Trophoblast cell (in vitro differentiated cells and primary cell): Measurements from ENCODE around the gene PCDHB5.
"Not testable (repeated sequence)": the region's sequence is repeated elsewhere in the genome, so short reads cannot be mapped to it uniquely, and the experiment has no call there.

Experiments
- DNase-seq, 2 donors: peaks; one replicate each; pipeline ENCODE4 v3.0.0-alpha.2; 2016
- H2AFZ ChIP-seq: 2 replicates; pipeline ENCODE4 v1.6.1; 2013; ENCODE audit warnings: low read length, moderate library complexity, mild to moderate bottlenecking; ENCODE audit not compliant: insufficient read depth, poor library complexity
- H2AK5ac ChIP-seq: 2 replicates; pipeline ENCODE4 v1.6.1; 2013; ENCODE audit warnings: mild to moderate bottlenecking, low read length
- H2BK120ac ChIP-seq: 2 replicates; pipeline ENCODE4 v1.6.1; 2013; ENCODE audit warnings: low read length, mild to moderate bottlenecking, moderate library complexity; ENCODE audit not compliant: insufficient read depth, poor library complexity
- H2BK12ac ChIP-seq: 2 replicates; pipeline ENCODE4 v1.6.1; 2013; ENCODE audit warnings: mild to moderate bottlenecking, low read length, moderate library complexity
- H2BK5ac ChIP-seq: 2 replicates; pipeline ENCODE4 v1.6.1; 2013; ENCODE audit warnings: low read length, low read depth, moderate library complexity, mild to moderate bottlenecking; ENCODE audit not compliant: poor library complexity
- H3K14ac ChIP-seq: 2 replicates; pipeline ENCODE4 v1.6.1; 2013; ENCODE audit warnings: mild to moderate bottlenecking, low read length
- H3K18ac ChIP-seq: 2 replicates; pipeline ENCODE4 v1.6.1; 2013; ENCODE audit warnings: mild to moderate bottlenecking, low read length
- H3K23ac ChIP-seq: 2 replicates; pipeline ENCODE4 v1.6.1; 2013; ENCODE audit warnings: low read length
- H3K27ac ChIP-seq: 2 replicates; pipeline ENCODE4 v1.5.1; 2013; ENCODE audit warnings: low read depth, mild to moderate bottlenecking, inconsistent platforms, low read length, moderate library complexity
- H3K27me3 ChIP-seq: 2 replicates; pipeline ENCODE4 v1.6.1; 2013; ENCODE audit warnings: inconsistent platforms, mild to moderate bottlenecking, low read length, moderate library complexity; ENCODE audit not compliant: insufficient read depth
- H3K36me3 ChIP-seq, 2 experiments: 1 replicate in 1 of 2; 2 replicates in 1 of 2; pipeline ENCODE4 v1.6.1; 2013; ENCODE audit warnings: low read length in 2 of 2, mild to moderate bottlenecking in 2 of 2, moderate library complexity in 1 of 2; ENCODE audit not compliant: insufficient read depth in 2 of 2, control insufficient read depth in 1 of 2
- H3K4ac ChIP-seq: 2 replicates; pipeline ENCODE4 v1.6.1; 2013; ENCODE audit warnings: low read depth, mild to moderate bottlenecking, low read length, moderate library complexity
- H3K4me1 ChIP-seq, 2 experiments: 1 replicate in 1 of 2; 2 replicates in 1 of 2; pipeline ENCODE4 v1.6.1; 2013; ENCODE audit warnings: low read length in 2 of 2, mild to moderate bottlenecking in 2 of 2, moderate library complexity in 1 of 2; ENCODE audit not compliant: insufficient read depth in 2 of 2, control insufficient read depth in 1 of 2
- H3K4me2 ChIP-seq: 2 replicates; pipeline ENCODE4 v1.6.1; 2013; ENCODE audit warnings: inconsistent platforms, mild to moderate bottlenecking, low read length, moderate library complexity
- H3K4me3 ChIP-seq: 2 replicates; pipeline ENCODE4 v1.5.1; 2013; ENCODE audit warnings: mild to moderate bottlenecking, low read depth, low read length, inconsistent platforms
- H3K79me1 ChIP-seq: one replicate; pipeline ENCODE4 v1.6.1; 2013; ENCODE audit warnings: low read length
- H3K79me2 ChIP-seq: 2 replicates; pipeline ENCODE4 v1.6.1; 2013; ENCODE audit warnings: low read length, mild to moderate bottlenecking; ENCODE audit not compliant: control insufficient read depth, insufficient read depth, poor library complexity
- H3K9ac ChIP-seq: 2 replicates; pipeline ENCODE4 v1.6.1; 2013; ENCODE audit warnings: mild to moderate bottlenecking, low read length
- H3K9me3 ChIP-seq: 2 replicates; pipeline ENCODE4 v1.6.1; 2013; ENCODE audit warnings: low read depth, mild to moderate bottlenecking, control low read depth, inconsistent platforms, low read length; ENCODE audit not compliant: insufficient read depth
- H4K12ac ChIP-seq: 2 replicates; pipeline ENCODE4 v1.6.1; 2013; ENCODE audit warnings: low read depth, mild to moderate bottlenecking, low read length, moderate library complexity
- H4K8ac ChIP-seq: 2 replicates; pipeline ENCODE4 v1.6.1; 2013; ENCODE audit warnings: low read depth, mild to moderate bottlenecking, low read length, moderate library complexity
- H4K91ac ChIP-seq: one replicate; pipeline ENCODE4 v1.6.1; 2013; ENCODE audit warnings: low read depth, mild to moderate bottlenecking, low read length, moderate library complexity
- WGBS: extraction: QIAGEN DNeasy Blood & Tissue Kit; methylation state at CpG from one replicate; pipeline ENCODE4 v1.1.7; 2013; ENCODE audit warnings: missing lambda C conversion rate; ENCODE audit not compliant: insufficient read length, insufficient coverage; ENCODE audit errors: extremely low coverage; 5-methylcytosine and 5-hydroxymethylcytosine counted together

Gene PCDHB5

DNA sequence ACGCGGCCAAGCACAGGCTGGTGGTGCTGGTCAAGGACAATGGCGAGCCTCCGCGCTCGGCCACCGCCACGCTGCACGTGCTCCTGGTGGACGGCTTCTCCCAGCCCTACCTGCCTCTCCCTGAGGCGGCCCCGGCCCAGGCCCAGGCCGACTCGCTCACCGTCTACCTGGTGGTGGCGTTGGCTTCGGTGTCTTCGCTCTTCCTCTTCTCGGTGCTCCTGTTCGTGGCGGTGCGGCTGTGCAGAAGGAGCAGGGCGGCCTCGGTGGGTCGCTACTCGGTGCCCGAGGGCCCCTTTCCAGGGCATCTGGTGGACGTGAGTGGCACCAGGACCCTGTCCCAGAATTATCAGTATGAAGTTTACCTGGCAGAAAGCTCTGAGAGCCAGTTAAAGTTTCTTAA, 22.9 kb downstream of the PCDHB5 start:
- not testable (repeated sequence) for H3K79me2 ChIP-seq, H4K8ac ChIP-seq, H2AFZ ChIP-seq, H3K27ac ChIP-seq, H4K12ac ChIP-seq, H3K27me3 ChIP-seq, H3K23ac ChIP-seq, H2BK12ac ChIP-seq, H2AK5ac ChIP-seq, H2BK120ac ChIP-seq, H3K4ac ChIP-seq, H3K4me1 ChIP-seq, H2BK5ac ChIP-seq, H3K9ac ChIP-seq, H3K9me3 ChIP-seq, H3K4me2 ChIP-seq, DNase-seq, H3K36me3 ChIP-seq, H3K14ac ChIP-seq, H3K79me1 ChIP-seq, H3K4me3 ChIP-seq, H3K18ac ChIP-seq, H4K91ac ChIP-seq
- no CpG with 5 or more reads among the region's 28 CpGs for WGBS

DNA sequence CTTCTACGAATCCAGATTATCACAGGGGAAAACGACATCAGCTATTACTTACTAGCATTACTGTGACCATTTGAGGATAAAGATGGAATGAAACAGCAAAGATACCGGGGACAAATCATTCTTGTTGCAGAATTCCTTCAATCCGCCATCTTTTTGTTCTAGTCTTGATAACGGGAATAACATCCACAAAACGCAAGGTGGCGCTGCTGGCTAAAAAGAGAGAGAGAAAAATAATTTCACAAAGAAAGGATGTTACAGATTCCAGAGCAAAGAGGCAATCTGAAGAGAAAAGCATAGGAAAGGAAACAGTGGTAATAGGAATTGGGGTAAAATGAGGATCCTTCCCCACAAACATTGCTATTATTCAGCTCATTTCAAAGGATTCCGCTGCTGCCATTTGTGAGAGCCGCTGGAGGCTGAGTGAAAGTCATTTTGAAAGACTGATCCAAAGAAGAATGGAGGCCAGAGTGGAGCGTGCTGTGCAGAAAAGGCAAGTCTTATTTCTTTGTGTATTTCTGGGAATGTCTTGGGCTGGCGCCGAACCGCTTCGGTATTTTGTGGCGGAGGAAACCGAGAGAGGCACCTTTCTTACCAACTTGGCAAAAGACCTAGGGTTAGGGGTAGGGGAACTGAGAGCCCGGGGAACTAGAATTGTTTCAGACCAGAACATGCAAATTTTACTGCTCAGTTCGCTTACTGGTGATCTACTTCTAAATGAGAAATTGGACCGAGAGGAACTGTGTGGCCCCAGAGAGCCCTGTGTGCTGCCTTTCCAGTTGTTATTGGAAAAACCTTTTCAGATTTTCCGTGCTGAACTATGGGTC, 37.6 kb downstream of the PCDHB5 start, which contains the start of gene PCDHB7:
PCDHB7 (plus strand) TSS at position 264 of the 824 bp plus-strand sequence; CDS start at position 456, 192 bp downstream.
- Histone ChIP-seq H2BK12ac (no peak within 1 kb of the TSS), H3K18ac (no peak within 1 kb of the TSS), H4K12ac (no peak within 1 kb of the TSS), H3K79me2 (no peaks in the 10 kb centered on the region), H4K8ac (no peak within 1 kb of the TSS), H3K4me3 (no peak within 1 kb of the TSS), H3K79me1 (no peaks in the 10 kb centered on the region), H3K27me3 (no peaks in the 10 kb centered on the region), H3K36me3 (no peaks in the 10 kb centered on the region), H2AFZ (no peak within 1 kb of the TSS), H4K91ac (no peak within 1 kb of the TSS), H2BK5ac (no peak within 1 kb of the TSS), H3K14ac (no peak within 1 kb of the TSS), H3K23ac (no peak within 1 kb of the TSS), H2AK5ac (no peak within 1 kb of the TSS), H3K4ac (no peak within 1 kb of the TSS), H2BK120ac (no peak within 1 kb of the TSS), H3K9me3 (peaks cover 2% of the 10 kb centered on the region), H3K4me1 (no peaks in the 10 kb centered on the region), H3K9ac (no peak within 1 kb of the TSS), H3K27ac (no peak within 1 kb of the TSS), H3K4me2 (no peak within 1 kb of the TSS)
- peak in 1 of 2 donors; percentile 2 for DNase-seq
- no CpG with 5 or more reads among the region's 20 CpGs for WGBS

DNA sequence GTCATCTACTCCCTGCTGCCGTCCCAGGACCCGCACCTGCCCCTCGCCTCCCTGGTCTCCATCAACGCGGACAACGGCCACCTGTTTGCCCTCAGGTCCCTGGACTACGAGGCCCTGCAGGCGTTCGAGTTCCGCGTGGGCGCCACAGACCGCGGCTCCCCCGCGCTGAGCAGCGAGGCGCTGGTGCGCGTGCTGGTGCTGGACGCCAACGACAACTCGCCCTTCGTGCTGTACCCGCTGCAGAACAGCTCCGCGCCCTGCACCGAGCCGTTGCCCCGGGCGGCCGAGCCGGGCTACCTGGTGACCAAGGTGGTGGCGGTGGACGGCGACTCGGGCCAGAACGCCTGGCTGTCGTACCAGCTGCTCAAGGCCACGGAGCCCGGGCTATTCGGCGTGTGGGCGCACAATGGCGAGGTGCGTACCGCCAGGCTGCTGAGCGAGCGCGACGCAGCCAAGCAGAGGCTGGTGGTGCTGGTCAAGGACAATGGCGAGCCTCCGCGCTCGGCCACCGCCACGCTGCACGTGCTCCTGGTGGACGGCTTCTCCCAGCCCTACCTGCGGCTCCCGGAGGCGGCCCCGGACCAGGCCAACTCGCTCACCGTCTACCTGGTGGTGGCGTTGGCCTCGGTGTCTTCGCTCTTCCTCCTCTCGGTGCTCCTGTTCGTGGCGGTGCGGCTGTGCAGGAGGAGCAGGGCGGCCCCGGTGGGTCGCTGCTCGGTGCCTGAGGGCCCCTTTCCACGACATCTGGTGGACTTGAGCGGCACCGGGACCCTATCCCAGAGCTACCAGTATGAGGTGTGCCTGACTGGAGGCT, 39.5 kb downstream of the PCDHB5 start:
- H3K79me2 ChIP-seq, H3K27ac ChIP-seq, H3K4me3 ChIP-seq, H3K27me3 ChIP-seq, H3K14ac ChIP-seq, H4K8ac ChIP-seq, H2BK5ac ChIP-seq, H3K4ac ChIP-seq, DNase-seq, H3K4me2 ChIP-seq, H3K23ac ChIP-seq, H4K12ac ChIP-seq, H3K79me1 ChIP-seq, H2AFZ ChIP-seq, H3K9me3 ChIP-seq, H2AK5ac ChIP-seq, H2BK12ac ChIP-seq, H3K36me3 ChIP-seq, H3K4me1 ChIP-seq, H3K9ac ChIP-seq, H2BK120ac ChIP-seq, H4K91ac ChIP-seq, H3K18ac ChIP-seq: not testable (repeated sequence)
- WGBS: no CpG with 5 or more reads among the region's 79 CpGs

DNA sequence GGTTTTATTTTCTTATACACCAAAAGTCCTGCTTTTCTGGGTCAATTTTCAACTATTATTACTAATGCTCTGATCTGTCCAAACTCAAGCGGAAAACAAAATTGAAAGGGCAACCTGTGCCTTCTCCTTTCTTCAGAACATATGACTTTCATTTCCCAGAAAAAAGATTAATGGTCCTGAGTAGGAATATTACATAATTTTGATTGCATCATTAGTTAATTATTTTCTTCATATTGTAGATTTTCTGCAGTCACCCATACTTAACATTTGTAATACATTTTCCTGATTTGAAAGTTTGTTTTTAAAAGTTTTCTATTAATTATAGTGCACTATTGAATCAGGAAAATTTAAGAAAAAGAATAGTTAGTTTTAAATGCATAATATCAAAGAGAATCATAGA, 40.9 kb downstream of the PCDHB5 start:
- H3K4ac ChIP-seq: no peak overlapping the region
- H2AFZ ChIP-seq: no peak overlapping the region
- H3K4me2 ChIP-seq: no peak overlapping the region
- no peak overlapping the region for H2AK5ac ChIP-seq
- no peaks in the 10 kb centered on the region for H3K36me3 ChIP-seq
- peaks cover 2% of the 10 kb centered on the region for H3K9me3 ChIP-seq
- H3K4me3 ChIP-seq: no peak overlapping the region
- no peak overlapping the region for H3K23ac ChIP-seq
- no CpG with 5 or more reads among the region's 1 CpG for WGBS
- no peak overlapping the region for H3K27ac ChIP-seq
- H2BK5ac ChIP-seq: no peak overlapping the region
- no peak overlapping the region for H2BK12ac ChIP-seq
- H4K12ac ChIP-seq: no peak overlapping the region
- H3K14ac ChIP-seq: no peak overlapping the region
- H4K91ac ChIP-seq: no peak overlapping the region
- no peaks in the 10 kb centered on the region for H3K27me3 ChIP-seq
- no peak overlapping the region for H2BK120ac ChIP-seq
- H3K79me2 ChIP-seq: no peaks in the 10 kb centered on the region
- H4K8ac ChIP-seq: no peak overlapping the region
- no peaks in the 10 kb centered on the region for H3K4me1 ChIP-seq
- no peak overlapping the region for H3K18ac ChIP-seq
- no peaks in the 10 kb centered on the region for H3K79me1 ChIP-seq
- H3K9ac ChIP-seq: no peak overlapping the region
- no peak for DNase-seq
